ENCODE data around the gene UNC45A. TPM values are rescaled to one million over a fixed set of nuclear protein-coding genes. Genes with fewer than 3 reads are reported as not detected.

UNC45A gene
- total RNA-seq, 3 donors from 2014 or later (not counting 1 experiment from before 2014, with no cell fraction given), result 39.0 to 58.1 (median 51.5) TPM

GRCh38 chr15:90968434-90968833 lies 33.3 kb downstream of the UNC45A start:
- Mint-ChIP-seq H3K9me3 (no peaks in the 10 kb centered on the region), H3K27me3 (ENCODE audit: low read depth in 2 of 2) (no peaks in the 10 kb centered on the region), H3K27ac (no peak overlapping the region), H3K36me3 (no peaks in the 10 kb centered on the region), H3K4me3 (no peak overlapping the region), H3K4me1 (no peaks in the 10 kb centered on the region)
- Histone ChIP-seq H3K4me3 (ENCODE audit: low read length) (no peak overlapping the region), H3K27ac (ENCODE audit: low read length) (no peak overlapping the region), H3K9me3 (ENCODE audit: control insufficient read depth, insufficient read depth, low read length) (no peaks in the 10 kb centered on the region), H3K4me1 (ENCODE audit: control insufficient read depth, insufficient read depth, low read length) (no peaks in the 10 kb centered on the region), H3K36me3 (ENCODE audit: control insufficient read depth, insufficient read depth, low read length) (peaks cover 19% of the 10 kb centered on the region), H3K27me3 (ENCODE audit: control insufficient read depth, insufficient read depth, low read length) (no peaks in the 10 kb centered on the region)
- ATAC-seq (no peak), DNase-seq (no peak)
- WGBS (ENCODE audit: insufficient coverage), result 100% methylated on average over 1 of the region's 1 CpG
- TF ChIP-seq, protein P1, sequence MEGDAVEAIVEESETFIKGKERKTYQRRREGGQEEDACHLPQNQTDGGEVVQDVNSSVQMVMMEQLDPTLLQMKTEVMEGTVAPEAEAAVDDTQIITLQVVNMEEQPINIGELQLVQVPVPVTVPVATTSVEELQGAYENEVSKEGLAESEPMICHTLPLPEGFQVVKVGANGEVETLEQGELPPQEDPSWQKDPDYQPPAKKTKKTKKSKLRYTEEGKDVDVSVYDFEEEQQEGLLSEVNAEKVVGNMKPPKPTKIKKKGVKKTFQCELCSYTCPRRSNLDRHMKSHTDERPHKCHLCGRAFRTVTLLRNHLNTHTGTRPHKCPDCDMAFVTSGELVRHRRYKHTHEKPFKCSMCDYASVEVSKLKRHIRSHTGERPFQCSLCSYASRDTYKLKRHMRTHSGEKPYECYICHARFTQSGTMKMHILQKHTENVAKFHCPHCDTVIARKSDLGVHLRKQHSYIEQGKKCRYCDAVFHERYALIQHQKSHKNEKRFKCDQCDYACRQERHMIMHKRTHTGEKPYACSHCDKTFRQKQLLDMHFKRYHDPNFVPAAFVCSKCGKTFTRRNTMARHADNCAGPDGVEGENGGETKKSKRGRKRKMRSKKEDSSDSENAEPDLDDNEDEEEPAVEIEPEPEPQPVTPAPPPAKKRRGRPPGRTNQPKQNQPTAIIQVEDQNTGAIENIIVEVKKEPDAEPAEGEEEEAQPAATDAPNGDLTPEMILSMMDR (IDR thresholded peaks at IDR 0.05), result no peak
- intact Hi-C loops (cut with micrococcal nuclease), result no loop called here

DNA sequence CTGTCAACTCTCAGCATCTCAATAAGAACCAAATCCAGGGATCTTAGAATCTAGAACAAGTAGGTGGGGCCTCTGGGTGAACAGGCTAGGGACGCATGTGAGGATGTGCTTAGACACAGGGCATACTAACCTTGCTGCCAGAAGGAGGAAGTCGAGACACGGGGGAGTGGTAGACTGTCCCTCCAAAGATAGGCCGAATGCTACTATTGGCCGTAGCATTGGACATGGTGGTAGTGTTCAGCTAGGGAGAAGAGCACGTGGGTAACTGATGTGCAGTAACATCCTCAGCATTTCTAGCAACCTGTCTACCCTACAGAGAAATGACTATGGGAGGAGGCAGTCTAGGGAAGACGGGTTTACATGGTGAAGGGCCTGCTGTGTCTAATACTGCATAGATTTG lies 35.2 kb downstream of the UNC45A start:
- no peak overlapping the region for H3K27ac ChIP-seq (ENCODE audit: low read length)
- no peaks in the 10 kb centered on the region for H3K27me3 ChIP-seq (ENCODE audit: control insufficient read depth, insufficient read depth, low read length)
- no peaks in the 10 kb centered on the region for H3K4me1 Mint-ChIP-seq
- H3K4me3 Mint-ChIP-seq, result no peak overlapping the region
- intact Hi-C loops (cut with micrococcal nuclease), result no loop called here
- H3K9me3 ChIP-seq (ENCODE audit: control insufficient read depth, insufficient read depth, low read length), result no peaks in the 10 kb centered on the region
- TF ChIP-seq, protein P1 (IDR thresholded peaks at IDR 0.05), result no peak
- H3K4me3 ChIP-seq (ENCODE audit: low read length), result no peak overlapping the region
- DNase-seq (no peak), ATAC-seq (no peak)
- 94% methylated on average over 6 of the region's 7 CpGs for WGBS (ENCODE audit: insufficient coverage)
- peaks cover 21% of the 10 kb centered on the region for H3K36me3 ChIP-seq (ENCODE audit: control insufficient read depth, insufficient read depth, low read length)
- H3K9me3 Mint-ChIP-seq, result no peaks in the 10 kb centered on the region
- H3K36me3 Mint-ChIP-seq, result no peaks in the 10 kb centered on the region
- H3K27me3 Mint-ChIP-seq (ENCODE audit: low read depth in 2 of 2), result no peaks in the 10 kb centered on the region
- no peak overlapping the region for H3K27ac Mint-ChIP-seq
- H3K4me1 ChIP-seq (ENCODE audit: control insufficient read depth, insufficient read depth, low read length), result no peaks in the 10 kb centered on the region

DNA sequence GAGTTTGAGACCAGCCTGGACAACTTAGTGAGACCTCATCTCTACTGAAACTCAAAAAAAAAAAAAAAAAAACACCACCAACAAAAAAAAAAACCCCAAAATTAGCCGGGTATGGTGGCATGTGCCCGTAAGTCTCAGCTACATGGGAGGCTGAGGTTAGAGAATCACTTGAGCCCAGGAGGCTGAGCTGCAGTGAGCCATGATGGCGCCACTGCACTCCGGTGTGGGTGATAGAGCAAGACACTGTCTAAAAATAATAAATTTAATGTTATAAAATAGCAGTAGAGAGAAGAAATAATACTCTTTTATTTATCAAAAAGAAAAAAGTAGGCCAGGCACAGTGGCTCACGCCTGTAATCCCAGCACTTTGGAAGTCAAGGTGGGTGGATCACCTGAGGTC lies 37.0 kb downstream of the UNC45A start:
- Histone ChIP-seq H3K9me3 (ENCODE audit: control insufficient read depth, insufficient read depth, low read length) (no peaks in the 10 kb centered on the region), H3K36me3 (ENCODE audit: control insufficient read depth, insufficient read depth, low read length) (peaks cover 15% of the 10 kb centered on the region), H3K4me3 (ENCODE audit: low read length) (no peak overlapping the region), H3K4me1 (ENCODE audit: control insufficient read depth, insufficient read depth, low read length) (no peaks in the 10 kb centered on the region), H3K27me3 (ENCODE audit: control insufficient read depth, insufficient read depth, low read length) (no peaks in the 10 kb centered on the region), H3K27ac (ENCODE audit: low read length) (no peak overlapping the region)
- no peak overlapping the region for H3K4me3 Mint-ChIP-seq
- no peaks in the 10 kb centered on the region for H3K27me3 Mint-ChIP-seq (ENCODE audit: low read depth in 2 of 2)
- 94% methylated on average over 2 of the region's 5 CpGs for WGBS (ENCODE audit: insufficient coverage)
- H3K4me1 Mint-ChIP-seq, result no peaks in the 10 kb centered on the region
- DNase-seq (no peak), ATAC-seq (no peak)
- intact Hi-C loops (cut with micrococcal nuclease), result no loop called here
- TF ChIP-seq, protein P1 (IDR thresholded peaks at IDR 0.05), result no peak
- H3K27ac Mint-ChIP-seq, result no peak overlapping the region
- no peaks in the 10 kb centered on the region for H3K36me3 Mint-ChIP-seq
- H3K9me3 Mint-ChIP-seq, result no peaks in the 10 kb centered on the region

- 97% methylated on average over 21 of the region's 21 CpGs for WGBS (ENCODE audit: insufficient coverage)
- H3K36me3 Mint-ChIP-seq, result no peaks in the 10 kb centered on the region
- Histone ChIP-seq H3K27me3 (ENCODE audit: control insufficient read depth, insufficient read depth, low read length) (no peaks in the 10 kb centered on the region), H3K4me1 (ENCODE audit: control insufficient read depth, insufficient read depth, low read length) (no peaks in the 10 kb centered on the region), H3K36me3 (ENCODE audit: control insufficient read depth, insufficient read depth, low read length) (peaks cover 4% of the 10 kb centered on the region), H3K4me3 (ENCODE audit: low read length) (no peak overlapping the region), H3K27ac (ENCODE audit: low read length) (no peak overlapping the region), H3K9me3 (ENCODE audit: control insufficient read depth, insufficient read depth, low read length) (no peaks in the 10 kb centered on the region)
- no peaks in the 10 kb centered on the region for H3K4me1 Mint-ChIP-seq
- ATAC-seq, result no peak
- TF ChIP-seq, protein P1 (IDR thresholded peaks at IDR 0.05), result no peak
- H3K27me3 Mint-ChIP-seq (ENCODE audit: low read depth in 2 of 2), result no peaks in the 10 kb centered on the region
- intact Hi-C loops (cut with micrococcal nuclease), result no loop called here
- no peaks in the 10 kb centered on the region for H3K9me3 Mint-ChIP-seq
- H3K4me3 Mint-ChIP-seq, result no peak overlapping the region
- no peak overlapping the region for H3K27ac Mint-ChIP-seq
- DNase-seq, result no peak
Observed at GRCh38 chr15:90974216-90974615, 39.1 kb downstream of the UNC45A start.
